ENCODE data around the gene S100A10.
A peak's percentile ranks its signal among the peaks of the same experiment; 100 is the strongest.

The S100A10 gene

GRCh38 chr1:152013664-152014237 lies 20.1 kb upstream of the S100A10 start:
- DNase-seq (ENCODE audit: low spot score) = peak; percentile 31

DNA sequence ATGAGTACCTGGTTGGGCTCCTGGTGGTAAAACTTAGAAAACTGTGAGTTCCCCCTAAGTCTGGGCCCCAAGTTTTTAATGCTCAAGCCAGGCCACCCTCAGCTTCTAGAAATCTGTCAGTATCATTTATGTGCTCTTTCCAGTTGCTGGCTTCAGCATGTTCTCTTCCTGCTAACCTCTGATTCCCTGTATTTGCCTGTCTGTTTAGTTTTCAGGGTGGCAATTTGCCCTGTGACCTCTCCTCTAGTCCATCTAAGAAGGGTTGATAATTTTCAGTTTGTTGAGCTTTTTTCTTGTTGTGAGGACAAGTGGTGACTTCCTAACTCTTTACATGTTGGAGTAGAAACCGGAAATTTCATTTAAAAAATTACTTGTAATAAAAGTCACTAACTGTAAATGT lies 16.0 kb upstream of the S100A10 start:
- no peak for DNase-seq (ENCODE audit: low spot score)

GRCh38 chr1:152007047-152007446 lies 13.4 kb upstream of the S100A10 start:
- no peak for DNase-seq (ENCODE audit: low spot score)

DNA sequence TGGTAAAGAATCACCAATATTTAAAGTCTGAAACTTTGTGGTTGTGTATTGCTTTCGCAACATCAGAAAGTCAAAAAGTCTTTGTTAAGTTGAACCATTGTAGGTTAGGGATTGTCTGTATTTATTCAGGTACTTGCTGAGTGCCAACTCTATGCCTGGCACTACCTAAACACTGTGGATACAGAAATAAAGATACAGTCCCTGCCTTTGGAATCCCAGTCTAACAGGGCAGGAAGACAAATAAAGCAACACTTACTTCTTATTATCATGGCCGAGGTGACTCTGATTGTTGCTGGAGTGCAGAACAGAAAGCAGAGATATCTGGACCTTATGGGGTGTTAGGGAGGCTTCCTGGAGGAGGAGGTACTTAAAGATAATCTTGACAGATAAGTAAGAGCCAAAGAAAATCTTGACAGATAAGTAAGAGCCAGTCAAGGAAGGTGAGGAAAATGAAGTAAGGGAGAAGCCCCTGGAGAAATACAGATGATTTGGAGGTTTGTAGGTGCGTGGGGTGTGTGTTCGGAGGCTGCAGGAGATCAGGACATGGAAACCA lies 11.8 kb upstream of the S100A10 start:
- DNase-seq (ENCODE audit: low spot score) = no peak

GRCh38 chr1:152003846-152004442 lies 10.3 kb upstream of the S100A10 start:
- DNase-seq (ENCODE audit: low spot score) = no peak

GRCh38 chr1:152002960-152003359 lies 9.3 kb upstream of the S100A10 start:
- DNase-seq (ENCODE audit: low spot score) = no peak

DNA sequence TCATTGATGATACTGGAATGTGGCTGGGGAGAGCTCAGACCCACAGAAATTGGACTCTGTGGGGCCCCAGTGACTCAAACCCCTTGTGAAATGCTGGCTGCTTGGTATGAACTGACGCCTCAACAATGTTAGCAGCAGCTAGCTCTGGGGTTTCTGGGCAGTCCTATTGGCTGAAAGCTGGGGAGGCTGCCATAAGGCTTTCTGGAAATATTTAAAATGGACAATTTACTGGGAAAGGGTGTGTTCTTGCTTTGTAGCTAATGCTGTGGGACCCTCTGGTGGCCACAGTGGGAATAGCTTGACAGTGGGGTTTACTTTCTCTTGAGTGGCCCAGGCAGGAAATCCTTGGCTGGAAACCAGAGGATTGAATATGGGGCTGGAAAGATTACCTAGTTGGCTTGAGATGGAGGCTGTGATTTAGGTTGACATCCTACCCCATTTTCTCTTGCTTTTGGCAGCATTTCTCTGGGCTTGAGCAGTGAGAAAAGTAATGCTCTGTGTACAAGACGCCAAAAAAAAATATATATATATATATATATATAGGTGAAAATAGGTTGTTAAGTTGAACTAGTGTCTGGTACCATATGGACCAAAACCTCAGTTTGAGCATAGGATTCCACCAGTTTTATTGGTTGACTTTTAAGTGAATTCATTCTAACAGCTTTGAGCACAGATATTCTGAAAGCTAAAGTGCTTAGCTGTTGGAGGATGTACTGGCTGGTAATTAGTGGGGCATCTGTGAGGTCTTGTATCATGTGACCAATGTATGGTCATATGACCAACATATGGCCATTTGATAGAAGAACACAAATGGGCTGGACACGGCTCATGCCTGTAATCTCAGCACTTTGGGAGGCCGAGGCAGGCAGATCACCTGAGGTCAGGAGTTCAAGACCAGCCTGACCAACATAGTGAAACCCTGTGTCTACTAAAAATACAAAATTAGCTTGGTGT lies 8.2 kb upstream of the S100A10 start:
- peak; percentile 44 for DNase-seq (ENCODE audit: low spot score)

GRCh38 chr1:152000964-152001630 lies 7.4 kb upstream of the S100A10 start:
- DNase-seq (ENCODE audit: low spot score) = no peak

DNA sequence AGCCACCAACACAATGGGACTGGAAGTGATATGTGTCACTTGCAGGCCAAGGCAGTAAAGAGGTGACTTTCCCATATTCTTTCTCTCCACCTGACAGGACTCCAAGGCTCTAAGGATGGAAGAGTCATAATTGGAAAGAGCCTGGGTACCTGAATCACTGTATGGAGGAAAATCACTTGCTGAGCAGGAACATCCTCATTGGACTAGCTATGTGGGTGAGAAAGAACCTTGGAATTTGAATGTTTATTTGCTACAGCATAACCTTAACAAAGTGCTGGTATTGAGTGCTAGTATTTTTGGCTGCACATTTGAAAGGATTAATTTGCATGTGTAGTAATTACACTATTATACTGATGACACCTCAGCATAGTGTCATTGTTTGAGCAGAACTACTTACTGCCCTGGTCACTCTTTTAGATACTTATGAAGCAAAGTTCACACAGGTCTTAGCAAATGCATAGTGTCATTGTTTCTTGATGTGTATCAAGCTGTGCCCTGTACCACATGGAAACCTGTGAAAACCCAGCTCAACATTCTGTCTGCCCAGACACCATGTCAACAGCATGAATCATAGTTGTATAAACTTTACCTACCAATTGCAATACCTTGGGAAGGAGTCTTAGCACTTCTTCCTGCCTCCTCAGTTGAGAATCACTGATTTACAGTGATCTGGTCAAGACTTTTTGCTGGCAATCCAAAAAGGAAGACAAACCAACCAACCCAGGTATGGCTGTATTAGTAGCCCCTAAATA lies 5.1 kb upstream of the S100A10 start:
- DNase-seq (ENCODE audit: low spot score) = no peak

DNA sequence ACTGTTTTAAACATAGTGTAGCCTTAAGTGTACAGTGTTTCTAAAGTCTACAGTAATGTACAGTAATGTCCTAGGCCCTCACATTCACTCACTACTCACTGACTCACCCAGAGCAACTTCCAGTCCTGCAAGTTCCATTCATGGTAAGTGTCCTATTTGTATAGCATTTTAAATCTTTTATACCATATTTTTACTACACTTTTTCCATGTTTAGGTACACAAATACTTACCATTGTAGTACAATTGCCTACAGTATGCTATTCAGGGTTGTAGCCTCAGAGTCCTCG lies 3.6 kb upstream of the S100A10 start:
- no peak for DNase-seq (ENCODE audit: low spot score)

- DNase-seq (ENCODE audit: low spot score) = no peak
These were observed 2.1 kb upstream of the S100A10 start for GRCh38 chr1:151995774-151996173.

- DNase-seq (ENCODE audit: low spot score) = no peak
These were observed 1.3 kb upstream of the S100A10 start for GRCh38 chr1:151994956-151995355.

DNA sequence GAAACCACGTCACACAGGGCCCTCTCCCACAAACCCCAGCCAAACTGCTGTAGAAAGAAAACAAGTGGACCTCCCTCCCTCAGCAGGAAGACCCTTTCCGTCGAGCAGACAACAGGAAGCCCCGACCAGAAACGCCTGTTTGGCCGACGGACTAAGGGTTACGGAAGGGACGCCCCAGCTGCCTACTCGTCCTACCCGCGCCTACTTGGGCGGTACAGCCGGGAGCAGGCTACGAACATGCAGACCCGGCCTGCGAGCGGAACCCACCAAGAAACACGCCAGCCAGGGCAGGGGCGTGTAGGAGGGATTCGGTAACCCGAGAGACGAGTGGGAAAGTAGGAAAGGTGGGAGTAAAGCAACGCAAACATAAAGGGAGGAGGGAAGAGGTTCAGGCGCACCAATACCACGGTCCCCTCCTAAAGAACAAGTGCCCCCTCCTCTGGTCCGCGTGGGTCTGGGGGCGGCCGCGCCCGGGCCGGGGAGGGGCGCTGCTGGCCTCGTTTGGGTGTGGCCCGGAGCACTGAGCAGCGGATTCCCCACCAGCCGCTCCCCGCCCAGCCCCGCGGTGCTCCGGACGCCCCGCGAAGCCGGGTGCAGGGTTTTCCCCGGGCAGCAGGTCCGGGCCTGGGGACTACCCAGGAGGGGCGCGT lies 450 bp downstream of the S100A10 start:
- DNase-seq (ENCODE audit: low spot score) = peak; percentile 30

GRCh38 chr1:151992303-151993083 lies 1.2 kb downstream of the S100A10 start:
- no peak for DNase-seq (ENCODE audit: low spot score)

- no peak for DNase-seq (ENCODE audit: low spot score)
These were observed 1.9 kb downstream of the S100A10 start for GRCh38 chr1:151991663-151992302.

- DNase-seq (ENCODE audit: low spot score) = no peak
These were observed 2.8 kb downstream of the S100A10 start for GRCh38 chr1:151990856-151991198.

DNA sequence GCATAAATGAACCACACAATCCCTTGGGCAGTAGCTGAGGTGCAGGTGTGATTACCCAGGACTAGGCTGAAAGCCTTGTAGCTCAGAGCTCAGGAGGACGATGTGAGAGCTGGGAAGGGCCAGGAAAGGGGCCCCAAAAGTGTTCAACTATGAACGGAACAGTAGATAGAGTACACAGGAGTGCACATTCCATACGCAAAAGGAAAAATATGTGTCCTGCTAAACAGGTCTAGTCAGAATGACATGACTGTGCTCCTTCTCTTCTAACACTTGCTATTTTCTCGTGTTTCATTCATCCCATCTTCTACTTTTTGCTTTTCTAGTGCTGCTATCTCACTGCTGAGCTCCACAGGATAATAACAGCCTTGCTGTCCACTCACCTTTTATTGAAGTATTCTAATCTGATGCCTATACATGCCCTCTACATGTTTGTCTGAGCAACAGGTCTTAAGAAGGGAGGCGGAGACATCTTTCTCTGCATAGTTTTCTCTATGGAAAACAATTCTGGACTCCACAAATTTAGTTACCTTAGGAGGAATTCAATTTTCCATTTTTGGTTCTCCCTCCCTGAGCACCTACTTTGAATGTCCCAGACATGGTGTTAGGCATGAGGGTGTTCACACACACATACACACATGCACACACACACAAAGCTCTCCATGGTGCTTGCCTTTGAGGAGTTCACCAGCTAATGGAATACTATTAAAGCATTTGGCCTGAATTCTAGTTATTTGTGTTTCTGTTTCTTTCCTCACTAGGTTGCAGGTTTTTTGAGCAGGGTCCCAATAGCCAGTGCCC lies 3.4 kb downstream of the S100A10 start:
- no peak for DNase-seq (ENCODE audit: low spot score)

GRCh38 chr1:151989211-151989862 lies 4.3 kb downstream of the S100A10 start:
- no peak for DNase-seq (ENCODE audit: low spot score)
